ENCODE data around the gene TRIM7.

GRCh38 chr5:181233088-181233800 lies 28.2 kb upstream of the TRIM7 start:
- TF ChIP-seq CTCF (conservative IDR thresholded peaks at IDR 0.05): no peak
- no peak for TF ChIP-seq ZFX (IDR thresholded peaks at IDR 0.05)

Measured in C4-2B (cell line).